Measurements from ENCODE around the gene TMEM74B. TPM values are rescaled to one million over a fixed set of nuclear protein-coding genes. Genes with fewer than 3 reads are reported as not detected.

Gene TMEM74B
- total and polyA plus RNA-seq, 2 donors = 0.42 to 0.53 TPM

DNA sequence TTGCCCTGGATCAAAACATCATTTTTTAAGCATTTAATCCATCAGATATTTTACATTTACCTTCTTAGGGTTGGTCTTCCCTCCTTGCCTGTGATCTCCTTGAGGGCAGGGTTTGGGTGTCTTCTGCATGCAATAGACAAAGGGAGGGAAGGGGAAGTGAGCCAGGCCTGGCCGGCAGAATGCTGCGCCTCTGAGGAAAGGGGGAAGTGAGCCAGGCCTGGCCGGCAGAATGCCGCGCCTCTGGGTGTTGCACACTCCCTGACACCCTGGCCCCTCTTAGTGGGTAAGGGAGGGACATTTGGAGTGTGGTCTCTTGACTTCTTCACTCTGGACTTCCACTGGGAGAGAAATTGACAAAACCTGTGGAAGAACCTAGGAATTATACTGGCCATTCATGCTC is 53.9 kb downstream of the TMEM74B start:
- Histone ChIP-seq H3K27ac (ENCODE audit: low read depth) (no peak overlapping the region), H3K4me1 (ENCODE audit: insufficient read depth) (no peaks in the 10 kb centered on the region), H3K4me3 (ENCODE audit: low read depth, low read length) (no peak overlapping the region), H3K36me3 (ENCODE audit: insufficient read depth) (peaks cover 7% of the 10 kb centered on the region)
- no peak for DNase-seq (ENCODE audit: extremely low spot score)
- WGBS = 86% methylated on average over 5 of the region's 5 CpGs

Other genes starting within 250 kb of the TMEM74B start
- gene RSPO4, start 182.7 kb downstream of the TMEM74B start, total RNA-seq = not detected
- gene RSPO4, start 182.7 kb downstream of the TMEM74B start, polyA plus RNA-seq = 0.08 TPM
- 29.3 TPM for gene PSMF1, start 66.4 kb downstream of the TMEM74B start, total RNA-seq
- gene PSMF1, start 66.4 kb downstream of the TMEM74B start, polyA plus RNA-seq = 100 TPM
- 0.21 TPM for gene C20orf202, start 18.5 kb upstream of the TMEM74B start, total RNA-seq
- gene C20orf202, start 18.5 kb upstream of the TMEM74B start, polyA plus RNA-seq = 0.09 TPM
- gene RAD21L1, start 41.1 kb upstream of the TMEM74B start, total RNA-seq = not detected
- not detected for gene RAD21L1, start 41.1 kb upstream of the TMEM74B start, polyA plus RNA-seq
- 3.5 TPM for gene SNPH, start 81.3 kb upstream of the TMEM74B start, total RNA-seq
- gene SNPH, start 81.3 kb upstream of the TMEM74B start, polyA plus RNA-seq = 7.3 TPM
- gene SDCBP2, start 144.2 kb upstream of the TMEM74B start, total RNA-seq = 1.9 TPM
- 12.7 TPM for gene SDCBP2, start 144.2 kb upstream of the TMEM74B start, polyA plus RNA-seq
- gene FKBP1A, start 208.1 kb upstream of the TMEM74B start, total RNA-seq = 96.6 TPM
- gene FKBP1A, start 208.1 kb upstream of the TMEM74B start, polyA plus RNA-seq = 253 TPM